ENCODE data around the gene LIMCH1.

Gene LIMCH1

DNA sequence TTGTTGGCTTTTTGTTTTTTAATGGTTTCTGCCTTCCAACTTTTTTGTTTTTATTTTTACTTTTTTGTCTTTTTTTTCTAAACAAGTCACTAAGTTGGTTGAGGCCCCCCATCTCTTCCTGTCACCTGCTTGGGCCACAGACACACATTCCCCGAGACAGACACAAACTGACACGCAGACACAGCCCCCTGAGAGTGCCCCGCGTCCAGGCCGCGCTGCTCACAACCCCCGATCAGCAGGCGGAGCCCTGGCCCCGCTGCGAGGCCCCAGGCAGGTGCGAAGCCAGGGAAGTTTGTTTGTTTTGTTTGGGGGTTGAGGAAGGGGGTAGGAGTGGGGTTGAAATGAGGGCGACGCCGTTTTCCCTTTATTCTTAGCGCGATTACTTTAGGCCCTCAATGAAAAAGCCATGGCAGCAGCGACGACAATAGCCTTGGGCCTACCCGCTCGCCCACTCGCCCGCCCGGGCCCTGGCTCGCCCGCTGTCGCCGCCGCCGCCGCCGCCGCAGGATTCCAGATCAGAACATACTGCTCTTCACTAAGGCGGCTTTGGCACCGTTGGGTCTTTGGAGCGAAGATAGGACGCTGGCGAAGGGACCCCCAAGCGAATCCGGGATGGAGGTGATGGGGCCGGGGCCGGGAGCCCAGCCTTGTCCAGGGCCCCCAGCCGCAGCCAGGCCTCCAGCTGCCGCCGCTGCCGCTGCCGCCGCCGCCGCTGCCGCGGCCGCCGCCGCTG is 207.5 kb downstream of the LIMCH1 start:
- peaks cover 4% of the 10 kb centered on the region for H3K4me1 ChIP-seq (ENCODE audit: control insufficient read depth, insufficient read depth, low read length)
- H3K36me3 ChIP-seq (ENCODE audit: control insufficient read depth in 2 of 2, insufficient read depth in 2 of 2, low read length in 2 of 2) = no peaks in the 10 kb centered on the region
- peaks cover 0 to 4% of the 10 kb centered on the region in 2 donors for H3K9me3 ChIP-seq (ENCODE audit: control insufficient read depth in 2 of 2, low read length in 2 of 2)
- H3K9ac ChIP-seq (ENCODE audit: low read length in 2 of 2) = no peak overlapping the region
- H3K27ac ChIP-seq (ENCODE audit: low read length) = no peak overlapping the region
- peaks cover 55 to 57% of the 10 kb centered on the region in 2 donors for H3K27me3 ChIP-seq (ENCODE audit: control insufficient read depth in 1 of 2, insufficient read depth in 2 of 2, low read length in 2 of 2)
- H3K4me3 ChIP-seq (ENCODE audit: low read length in 2 of 2) = no peak overlapping the region

DNA sequence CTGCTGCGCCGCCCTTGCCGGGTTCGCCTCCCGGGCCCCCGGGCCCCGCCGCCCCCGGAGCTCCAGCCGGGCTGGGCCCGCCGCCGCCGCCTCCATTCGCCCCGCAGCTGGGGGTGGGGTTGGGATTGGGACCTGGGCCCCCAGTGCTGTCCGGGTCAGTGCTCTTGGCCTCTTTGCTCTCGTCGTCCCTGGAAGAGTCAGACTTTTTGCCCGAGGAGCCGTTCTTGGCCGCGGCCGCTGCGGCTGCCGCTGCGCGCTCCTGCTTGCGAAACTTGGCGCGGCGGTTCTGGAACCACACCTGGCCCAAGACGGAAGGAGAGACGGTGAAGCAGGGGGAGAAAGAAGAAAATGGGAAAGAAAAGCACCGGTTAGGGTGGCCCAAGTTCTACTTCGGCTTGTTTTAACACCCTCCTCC is 208.1 kb downstream of the LIMCH1 start:
- peaks cover 58 to 60% of the 10 kb centered on the region in 2 donors for H3K27me3 ChIP-seq (ENCODE audit: control insufficient read depth in 1 of 2, insufficient read depth in 2 of 2, low read length in 2 of 2)
- no peak overlapping the region for H3K4me3 ChIP-seq (ENCODE audit: low read length in 2 of 2)
- H3K9ac ChIP-seq (ENCODE audit: low read length in 2 of 2) = no peak overlapping the region
- no peaks in the 10 kb centered on the region for H3K36me3 ChIP-seq (ENCODE audit: control insufficient read depth in 2 of 2, insufficient read depth in 2 of 2, low read length in 2 of 2)
- peaks cover 4% of the 10 kb centered on the region for H3K4me1 ChIP-seq (ENCODE audit: control insufficient read depth, insufficient read depth, low read length)
- no peak overlapping the region for H3K27ac ChIP-seq (ENCODE audit: low read length)
- H3K9me3 ChIP-seq (ENCODE audit: control insufficient read depth in 2 of 2, low read length in 2 of 2) = peaks cover 0 to 3% of the 10 kb centered on the region in 2 donors

DNA sequence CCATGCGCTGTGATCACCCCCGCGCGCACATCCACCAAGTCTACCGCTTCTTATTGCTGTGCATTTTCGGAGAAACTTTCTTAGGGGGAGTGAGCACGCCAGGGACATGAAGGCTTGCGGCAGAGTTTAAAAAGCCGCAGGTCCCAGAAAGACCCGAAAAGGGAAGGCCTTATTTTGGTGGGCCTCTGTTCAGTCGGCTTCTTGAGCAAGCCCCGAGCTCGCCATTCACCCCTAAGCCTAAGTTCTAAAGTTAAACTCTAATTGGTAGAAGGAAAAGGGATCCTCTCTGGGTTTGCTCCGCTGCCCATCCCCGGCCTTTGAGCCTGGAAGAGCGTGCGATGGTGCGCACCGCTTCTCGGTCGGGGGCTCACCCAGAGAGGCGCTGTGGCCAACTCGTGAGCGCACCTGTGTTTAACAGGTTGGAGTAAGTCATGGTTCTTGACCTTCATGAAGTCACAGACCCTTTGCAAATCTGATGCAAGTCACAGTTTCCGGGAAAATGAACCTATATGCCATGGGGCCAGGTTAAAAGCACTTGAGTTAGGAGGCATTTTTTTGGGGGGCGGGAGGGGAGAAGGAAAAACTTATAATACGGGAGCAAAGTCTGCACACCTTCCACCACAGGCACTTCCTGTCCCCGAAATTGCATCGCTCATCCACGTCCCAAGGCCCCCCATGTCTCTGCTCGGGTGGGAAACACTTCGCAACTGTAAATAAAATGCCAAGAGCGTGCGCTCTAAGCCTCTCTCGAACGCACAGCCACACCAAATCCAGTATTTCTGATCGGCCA is 208.7 kb downstream of the LIMCH1 start:
- no peak overlapping the region for H3K27ac ChIP-seq (ENCODE audit: low read length)
- H3K27me3 ChIP-seq (ENCODE audit: control insufficient read depth in 1 of 2, insufficient read depth in 2 of 2, low read length in 2 of 2) = peaks cover 62 to 64% of the 10 kb centered on the region in 2 donors
- H3K9me3 ChIP-seq (ENCODE audit: control insufficient read depth in 2 of 2, low read length in 2 of 2) = peaks cover 0 to 3% of the 10 kb centered on the region in 2 donors
- H3K9ac ChIP-seq (ENCODE audit: low read length in 2 of 2) = no peak overlapping the region
- no peaks in the 10 kb centered on the region for H3K36me3 ChIP-seq (ENCODE audit: control insufficient read depth in 2 of 2, insufficient read depth in 2 of 2, low read length in 2 of 2)
- peaks cover 4% of the 10 kb centered on the region for H3K4me1 ChIP-seq (ENCODE audit: control insufficient read depth, insufficient read depth, low read length)
- no peak overlapping the region for H3K4me3 ChIP-seq (ENCODE audit: low read length in 2 of 2)

DNA sequence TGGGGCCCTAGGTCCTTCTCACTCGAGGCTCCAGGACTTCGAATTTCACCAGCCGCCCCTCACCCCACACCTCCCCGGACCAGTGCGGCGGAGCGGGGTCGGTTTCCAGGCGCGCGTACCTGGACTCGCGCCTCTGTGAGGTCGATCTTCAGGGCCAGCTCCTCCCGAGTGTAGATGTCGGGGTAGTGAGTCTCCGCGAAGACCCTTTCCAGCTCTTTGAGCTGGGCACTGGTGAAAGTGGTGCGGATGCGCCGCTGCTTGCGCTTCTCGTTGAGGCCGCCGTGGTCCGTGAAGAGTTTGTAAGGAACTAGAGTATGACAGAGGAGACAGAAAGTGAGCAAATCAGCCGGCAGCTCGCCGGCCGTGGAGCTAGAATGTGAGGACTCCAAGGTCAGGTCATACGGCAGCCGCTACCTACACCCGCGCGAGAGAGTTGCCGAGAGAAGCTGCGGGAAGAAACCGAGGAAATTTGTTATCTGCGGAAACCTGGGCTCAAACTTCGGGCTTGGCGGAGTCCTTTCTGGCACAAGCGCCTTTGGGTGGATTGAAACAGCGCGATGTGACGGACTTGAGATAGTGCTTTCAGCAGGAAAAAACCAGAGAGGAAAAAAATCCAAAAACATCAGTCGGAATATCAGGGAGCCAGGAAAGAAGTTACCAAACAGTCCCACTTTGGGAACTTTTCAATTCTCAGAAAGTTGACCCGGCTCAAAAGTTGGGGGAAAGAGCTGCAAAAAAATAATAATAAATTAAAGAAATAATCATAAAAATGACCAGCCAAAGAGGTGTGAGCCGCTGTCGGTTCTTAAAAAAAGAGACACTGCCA is 209.5 kb downstream of the LIMCH1 start:
- no peak overlapping the region for H3K4me3 ChIP-seq (ENCODE audit: low read length in 2 of 2)
- H3K9me3 ChIP-seq (ENCODE audit: control insufficient read depth in 2 of 2, low read length in 2 of 2) = peaks cover 0 to 3% of the 10 kb centered on the region in 2 donors
- H3K27ac ChIP-seq (ENCODE audit: low read length) = no peak overlapping the region
- no peaks in the 10 kb centered on the region for H3K36me3 ChIP-seq (ENCODE audit: control insufficient read depth in 2 of 2, insufficient read depth in 2 of 2, low read length in 2 of 2)
- H3K27me3 ChIP-seq (ENCODE audit: control insufficient read depth in 1 of 2, insufficient read depth in 2 of 2, low read length in 2 of 2) = peaks cover 64 to 68% of the 10 kb centered on the region in 2 donors
- H3K9ac ChIP-seq (ENCODE audit: low read length in 2 of 2) = no peak overlapping the region
- peaks cover 4% of the 10 kb centered on the region for H3K4me1 ChIP-seq (ENCODE audit: control insufficient read depth, insufficient read depth, low read length)

DNA sequence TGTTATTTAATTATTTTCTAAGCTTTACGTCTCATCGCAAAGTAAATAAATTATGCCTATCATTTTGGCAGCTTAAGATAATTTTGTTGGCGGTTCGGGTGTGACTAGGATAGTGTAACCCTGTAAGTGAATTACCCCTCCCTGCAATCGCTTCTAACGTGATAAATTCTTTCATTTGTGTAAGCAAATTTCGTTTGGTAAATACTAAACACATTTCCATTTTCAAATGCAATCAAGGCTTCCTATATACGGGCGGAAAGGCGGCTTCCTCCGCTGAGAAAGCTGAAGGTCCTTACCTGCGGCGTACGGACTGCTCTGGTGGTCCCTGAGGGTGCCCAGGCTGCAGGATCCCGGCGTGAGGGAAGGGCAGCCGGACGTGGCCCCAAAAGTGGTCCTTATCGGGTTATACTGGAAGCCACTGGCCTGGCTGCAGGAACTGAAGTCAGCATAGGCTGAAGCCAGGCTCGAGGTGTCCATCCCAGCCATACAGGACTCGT is 210.2 kb downstream of the LIMCH1 start:
- Histone ChIP-seq H3K9me3 (ENCODE audit: control insufficient read depth in 2 of 2, low read length in 2 of 2) (peaks cover 0 to 3% of the 10 kb centered on the region in 2 donors), H3K27ac (ENCODE audit: low read length) (no peak overlapping the region), H3K4me1 (ENCODE audit: control insufficient read depth, insufficient read depth, low read length) (peaks cover 4% of the 10 kb centered on the region), H3K9ac (ENCODE audit: low read length in 2 of 2) (no peak overlapping the region), H3K4me3 (ENCODE audit: low read length in 2 of 2) (no peak overlapping the region), H3K27me3 (ENCODE audit: control insufficient read depth in 1 of 2, insufficient read depth in 2 of 2, low read length in 2 of 2) (peaks cover 62 to 67% of the 10 kb centered on the region in 2 donors), H3K36me3 (ENCODE audit: control insufficient read depth in 2 of 2, insufficient read depth in 2 of 2, low read length in 2 of 2) (no peaks in the 10 kb centered on the region)

DNA sequence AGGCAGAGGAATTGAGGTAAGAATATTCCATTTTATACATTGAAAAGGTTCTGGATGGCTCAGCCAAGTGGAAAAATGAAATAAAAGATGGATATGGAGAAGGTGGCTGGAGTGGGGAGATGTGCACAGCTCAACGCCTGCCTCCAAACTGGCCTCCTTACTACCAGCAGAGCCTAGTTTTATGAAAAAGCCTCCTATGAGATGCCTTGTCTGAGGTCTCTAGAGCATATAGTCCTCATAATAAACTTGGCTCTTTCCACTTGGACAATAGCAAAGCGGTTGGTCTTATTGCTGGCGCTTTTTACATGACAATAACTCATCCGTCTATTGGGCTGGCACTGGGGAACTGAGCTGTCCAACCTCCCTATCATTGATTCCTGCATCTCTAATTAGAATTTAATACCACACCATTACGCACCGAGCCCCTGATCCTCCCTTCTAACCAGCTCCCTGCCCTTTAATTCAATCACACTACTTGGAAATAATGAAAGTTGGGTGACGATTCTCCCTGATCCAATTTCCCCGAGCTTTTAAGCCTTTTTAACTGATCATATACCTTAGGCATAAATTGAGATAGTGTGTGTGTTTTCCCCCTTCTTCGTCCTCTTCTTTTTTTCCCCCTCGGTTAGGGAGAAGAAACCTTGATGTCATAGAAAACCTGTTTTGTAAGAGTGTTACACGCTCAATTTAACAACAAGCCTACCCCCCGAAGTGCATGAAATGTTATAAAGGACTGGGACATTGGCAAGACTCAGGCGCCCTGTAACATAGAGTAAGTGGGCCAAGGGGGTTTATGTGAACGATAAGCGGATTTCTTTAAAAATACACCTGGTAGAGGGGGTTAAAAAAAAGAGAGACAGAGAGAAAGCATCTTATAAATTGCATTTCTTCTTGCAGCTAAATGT is 210.9 kb downstream of the LIMCH1 start, which contains the start of gene PHOX2B:
Gene PHOX2B, minus strand, starts transcription at position 155 of the 905 bp plus-strand sequence. Its CDS starts 115 bp downstream, at position 40.
- no peak within 1 kb of the TSS for H3K27ac ChIP-seq (ENCODE audit: low read length)
- no peak within 1 kb of the TSS for H3K9ac ChIP-seq (ENCODE audit: low read length in 2 of 2)
- H3K4me1 ChIP-seq (ENCODE audit: control insufficient read depth, insufficient read depth, low read length) = peaks cover 4% of the 10 kb centered on the region
- peaks cover 55 to 65% of the 10 kb centered on the region in 2 donors for H3K27me3 ChIP-seq (ENCODE audit: control insufficient read depth in 1 of 2, insufficient read depth in 2 of 2, low read length in 2 of 2)
- H3K9me3 ChIP-seq (ENCODE audit: control insufficient read depth in 2 of 2, low read length in 2 of 2) = peaks cover 0 to 3% of the 10 kb centered on the region in 2 donors
- no peak within 1 kb of the TSS for H3K4me3 ChIP-seq (ENCODE audit: low read length in 2 of 2)
- H3K36me3 ChIP-seq (ENCODE audit: control insufficient read depth in 2 of 2, insufficient read depth in 2 of 2, low read length in 2 of 2) = no peaks in the 10 kb centered on the region

DNA sequence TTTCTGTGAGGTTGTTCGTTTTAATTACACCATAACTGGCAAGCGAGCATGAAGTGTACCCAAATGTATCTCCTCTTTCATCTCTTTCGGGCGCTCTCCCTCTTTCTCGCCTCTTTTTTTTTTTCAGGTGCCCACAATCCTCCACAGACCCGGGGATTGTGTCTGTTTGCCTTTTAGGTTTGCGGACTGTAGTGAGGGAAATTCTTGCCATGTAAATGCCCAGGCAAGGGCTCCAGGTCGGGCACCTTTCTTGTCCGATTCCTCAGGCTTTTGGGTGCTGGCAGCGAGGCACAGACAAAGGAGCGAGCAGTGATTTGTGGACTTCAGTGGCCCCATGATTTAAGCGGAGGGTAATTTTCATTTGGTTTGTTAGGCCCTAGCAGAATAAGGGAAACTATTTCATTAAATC is 211.7 kb downstream of the LIMCH1 start:
- H3K4me3 ChIP-seq (ENCODE audit: low read length in 2 of 2) = no peak overlapping the region
- H3K9me3 ChIP-seq (ENCODE audit: control insufficient read depth in 2 of 2, low read length in 2 of 2) = peaks cover 0 to under 1% of the 10 kb centered on the region in 2 donors
- peaks cover 4% of the 10 kb centered on the region for H3K4me1 ChIP-seq (ENCODE audit: control insufficient read depth, insufficient read depth, low read length)
- no peaks in the 10 kb centered on the region for H3K36me3 ChIP-seq (ENCODE audit: control insufficient read depth in 2 of 2, insufficient read depth in 2 of 2, low read length in 2 of 2)
- peaks cover 54 to 61% of the 10 kb centered on the region in 2 donors for H3K27me3 ChIP-seq (ENCODE audit: control insufficient read depth in 1 of 2, insufficient read depth in 2 of 2, low read length in 2 of 2)
- H3K27ac ChIP-seq (ENCODE audit: low read length) = no peak overlapping the region
- no peak overlapping the region for H3K9ac ChIP-seq (ENCODE audit: low read length in 2 of 2)

Measured in stomach smooth muscle (tissue), 2 donors.